HG03159 (cell line): ENCODE measurements around the gene HIVEP1.

Experiments
- ATAC-seq: cut with Tn5 transposase; IDR thresholded peaks from one replicate; pipeline ENCODE4 v1.9.1; 2021; ENCODE audit warnings: mild to moderate bottlenecking, moderate library complexity; ENCODE audit not compliant: unreplicated experiment

The HIVEP1 gene

GRCh38 chr6:12047304-12047703 lies 35.2 kb downstream of the HIVEP1 start:
- no peak for ATAC-seq

DNA sequence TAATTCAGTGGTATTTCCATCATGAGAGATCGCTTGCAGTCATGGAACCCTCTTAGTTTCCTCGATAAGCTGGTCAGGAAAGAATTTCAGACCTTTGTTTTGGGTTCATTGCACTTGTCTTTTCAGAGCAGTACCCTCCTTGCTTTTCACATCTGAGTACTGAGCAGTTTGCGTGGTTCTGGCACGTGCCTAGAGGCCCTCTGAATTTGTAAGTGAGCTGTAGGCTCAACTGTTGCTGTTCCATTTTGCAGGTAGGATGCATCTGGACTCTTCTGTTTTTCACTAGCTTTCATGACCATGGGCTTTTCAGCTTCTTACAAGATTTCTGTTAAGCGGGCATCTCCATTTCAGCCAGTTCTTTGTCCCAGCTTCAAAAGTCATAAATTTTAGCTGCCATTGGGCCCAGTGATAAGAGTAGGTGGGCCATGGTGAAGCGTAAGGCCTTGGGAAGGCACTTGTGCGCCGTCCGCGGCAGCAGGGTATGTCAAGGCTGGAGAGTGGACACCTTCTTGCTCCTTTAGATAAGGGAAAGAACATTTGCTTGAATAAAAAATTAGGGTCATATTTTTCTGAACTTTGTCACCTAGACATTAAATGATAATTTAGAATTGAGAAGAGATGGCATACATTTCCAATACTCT lies 35.8 kb downstream of the HIVEP1 start:
- no peak for ATAC-seq

DNA sequence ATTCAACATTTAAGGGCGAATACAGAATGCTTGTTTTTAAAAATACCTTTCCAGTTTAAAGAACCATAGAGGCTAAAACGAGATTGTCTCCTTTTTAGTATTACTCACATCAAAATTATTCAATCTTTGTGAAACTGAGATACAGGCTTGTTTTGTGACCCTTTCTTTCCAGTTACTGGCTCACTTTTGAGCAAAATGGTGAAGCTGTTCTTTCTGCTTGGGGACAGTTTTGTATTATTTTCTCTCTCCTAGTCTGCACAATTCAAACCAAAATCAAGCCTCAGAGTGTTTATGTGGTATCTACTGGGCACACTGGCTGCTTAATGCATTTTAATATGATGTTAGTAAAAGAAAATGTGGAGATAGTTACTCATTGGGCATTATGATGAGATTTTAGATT lies 36.5 kb downstream of the HIVEP1 start:
- no peak for ATAC-seq

DNA sequence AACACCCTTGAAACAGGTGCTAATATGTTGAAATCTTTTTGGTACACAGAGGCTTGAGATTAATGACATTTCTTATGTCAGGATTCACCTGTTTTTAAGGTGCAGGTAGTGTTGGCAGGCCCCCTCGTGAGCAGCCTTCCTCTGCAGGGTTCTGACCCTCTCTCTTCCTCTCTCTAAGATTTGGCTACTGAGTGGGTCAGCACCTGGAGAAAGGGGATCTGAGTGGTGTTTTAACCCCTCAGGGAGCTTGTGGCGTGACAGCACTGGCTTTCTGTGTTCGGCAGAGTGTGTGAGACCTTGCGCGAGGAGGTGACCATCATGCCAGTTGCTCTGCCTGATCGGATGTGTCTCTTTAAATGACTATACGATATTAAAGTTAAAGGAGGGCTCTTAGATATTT lies 37.1 kb downstream of the HIVEP1 start:
- peak; percentile 41 for ATAC-seq

DNA sequence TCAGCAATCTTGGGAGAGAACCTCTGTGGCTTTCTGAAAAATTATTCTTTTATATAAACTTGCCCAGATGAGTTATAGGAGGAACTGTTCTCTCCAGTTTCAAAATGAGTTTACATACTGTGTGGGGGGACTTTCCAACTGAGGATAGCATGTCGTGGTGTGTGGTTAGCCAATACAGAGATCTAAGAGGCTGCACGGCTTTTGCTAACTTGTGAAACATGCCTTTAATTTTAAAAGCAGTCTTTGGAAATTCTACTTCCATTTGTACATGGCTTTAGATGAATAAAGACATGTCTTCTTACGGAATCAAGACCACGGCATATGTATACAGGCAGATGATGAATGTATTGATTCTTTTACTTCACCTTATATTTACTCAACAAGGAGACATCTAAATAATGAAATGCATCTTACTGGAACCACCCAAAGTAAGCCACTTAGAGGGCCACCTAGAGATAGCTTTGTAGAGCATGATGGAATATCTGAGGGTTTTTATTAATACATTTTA lies 39.8 kb downstream of the HIVEP1 start:
- ATAC-seq: peak; percentile 79

DNA sequence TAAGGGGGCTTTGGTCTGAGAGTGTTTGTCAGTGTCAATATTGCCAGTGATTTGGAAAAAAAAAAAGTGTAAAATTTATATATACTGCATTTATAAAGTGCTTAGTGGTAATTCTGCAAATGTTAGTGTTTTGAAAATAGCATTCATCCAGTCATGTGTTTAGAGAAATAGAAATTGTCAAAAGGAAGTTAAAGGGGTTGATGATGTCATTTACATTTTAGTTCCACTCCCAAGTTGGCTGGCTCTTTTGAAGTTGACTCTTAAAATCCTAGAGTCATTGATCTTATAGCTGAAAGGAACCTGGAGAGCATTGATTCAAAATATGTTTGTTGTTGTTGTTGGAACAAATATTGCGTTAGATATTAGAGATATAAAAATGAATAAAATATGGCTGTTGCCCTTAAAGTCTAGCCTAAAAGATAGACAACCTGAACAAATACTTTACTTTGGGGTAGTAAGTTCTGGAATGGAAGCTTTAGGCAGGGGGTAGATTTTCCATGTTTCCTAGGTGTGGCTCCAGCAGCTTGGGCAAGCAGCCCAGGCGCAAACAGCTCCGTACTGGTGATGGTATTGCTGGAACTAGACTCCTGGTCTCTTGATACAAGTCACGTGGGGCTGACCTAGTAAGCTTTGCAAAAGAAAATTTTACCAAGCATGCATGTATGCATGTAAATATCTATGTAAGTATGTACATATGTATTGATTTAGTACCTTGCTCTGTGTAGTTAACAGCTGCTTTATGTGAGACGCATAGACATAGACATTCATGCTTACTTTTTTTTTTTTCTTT lies 46.3 kb downstream of the HIVEP1 start:
- no peak for ATAC-seq

DNA sequence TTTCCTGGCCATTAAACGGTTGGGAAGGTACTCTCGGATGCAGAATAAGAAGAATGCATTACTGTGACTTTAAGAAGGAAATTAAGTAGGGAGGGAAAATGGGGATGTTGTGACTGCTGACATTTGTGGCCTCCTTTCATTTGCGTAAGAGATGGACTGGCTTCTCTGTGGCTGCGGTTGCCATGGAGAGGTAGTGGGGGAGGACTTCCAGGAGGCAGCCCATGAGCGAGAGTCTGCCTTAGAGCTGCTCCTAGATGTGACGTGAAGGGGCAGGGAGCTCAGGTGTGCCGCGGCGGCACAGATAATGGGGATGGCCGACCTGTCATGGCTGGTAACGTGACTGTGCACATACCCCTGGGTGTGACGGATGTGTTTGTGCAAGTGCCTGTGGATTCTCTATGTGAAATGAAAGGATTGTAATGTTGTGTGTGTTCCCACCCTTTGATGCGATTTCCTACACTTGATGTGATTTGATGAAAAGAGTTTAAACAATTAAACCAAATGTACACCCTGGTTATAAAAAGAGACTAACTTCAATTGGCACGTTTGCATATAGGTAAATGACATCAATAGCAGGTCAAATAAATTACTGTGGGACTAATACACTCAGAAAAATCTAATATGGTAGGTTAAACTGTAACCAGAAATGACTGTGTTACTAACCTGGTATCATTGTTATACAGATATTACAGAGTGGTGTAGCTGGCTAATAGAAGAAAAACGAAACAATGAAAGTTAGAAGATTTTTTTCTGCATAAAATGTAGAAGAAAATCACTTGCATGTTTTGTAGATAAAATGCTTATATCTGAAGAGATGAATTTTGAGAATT lies 48.9 kb downstream of the HIVEP1 start:
- ATAC-seq: peak; percentile 80

DNA sequence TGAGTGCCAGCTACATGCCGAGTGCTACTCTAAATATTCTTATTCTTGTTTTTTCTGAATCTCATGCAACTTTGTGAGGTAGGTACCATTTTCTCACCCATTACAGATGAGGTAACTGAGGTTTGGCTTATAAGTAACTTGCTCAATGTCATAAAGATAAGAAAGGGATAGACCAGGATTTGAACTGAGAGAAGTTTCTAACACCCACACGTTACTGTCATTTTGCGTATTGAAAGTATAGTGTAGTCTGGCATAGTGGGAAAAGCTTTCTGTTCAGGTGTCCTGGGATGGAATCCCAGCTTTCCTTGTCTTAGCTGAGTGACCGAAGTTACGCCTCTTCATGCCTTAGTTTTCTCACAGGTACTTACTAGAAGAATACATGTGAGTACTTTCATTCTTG lies 50.5 kb downstream of the HIVEP1 start:
- ATAC-seq: no peak

- no peak for ATAC-seq
Measured at GRCh38 chr6:12064131-12064530, 52.0 kb downstream of the HIVEP1 start.

GRCh38 chr6:12064538-12065071 lies 52.5 kb downstream of the HIVEP1 start:
- ATAC-seq: no peak

GRCh38 chr6:12065321-12066140 lies 53.4 kb downstream of the HIVEP1 start:
- peak; percentile 48 for ATAC-seq

GRCh38 chr6:12066297-12066696 lies 54.2 kb downstream of the HIVEP1 start:
- no peak for ATAC-seq

GRCh38 chr6:12068899-12069557 lies 56.9 kb downstream of the HIVEP1 start:
- ATAC-seq: no peak

GRCh38 chr6:12069891-12070529 lies 57.9 kb downstream of the HIVEP1 start:
- no peak for ATAC-seq

DNA sequence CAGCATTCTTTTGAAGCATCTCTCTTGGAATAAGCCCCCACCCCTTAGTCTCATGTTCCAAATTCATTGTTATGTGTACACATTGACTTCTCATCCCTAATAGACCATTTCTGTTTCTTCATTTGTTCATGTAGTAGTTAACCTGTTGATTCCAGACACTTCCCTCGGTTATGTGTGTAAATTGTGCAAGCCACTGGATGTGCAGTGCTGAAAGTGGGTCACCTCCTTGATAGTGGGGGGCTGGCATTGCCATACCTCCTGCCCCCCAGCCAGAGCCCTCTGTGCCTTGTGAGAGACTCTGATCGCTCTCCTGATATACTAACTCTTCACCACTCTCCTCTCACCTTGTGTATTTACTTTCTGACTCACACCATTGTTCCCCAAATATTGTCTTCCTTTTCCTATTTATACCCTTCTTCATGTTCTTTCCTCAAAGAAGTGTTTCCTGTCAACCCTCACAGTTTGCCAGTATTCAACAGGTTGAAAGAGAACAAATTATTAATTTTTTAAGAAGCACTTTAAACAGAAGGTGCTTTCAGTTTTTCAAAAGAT lies 59.0 kb downstream of the HIVEP1 start:
- no peak for ATAC-seq

- no peak for ATAC-seq
Measured at GRCh38 chr6:12075067-12075563, 63.0 kb downstream of the HIVEP1 start.

DNA sequence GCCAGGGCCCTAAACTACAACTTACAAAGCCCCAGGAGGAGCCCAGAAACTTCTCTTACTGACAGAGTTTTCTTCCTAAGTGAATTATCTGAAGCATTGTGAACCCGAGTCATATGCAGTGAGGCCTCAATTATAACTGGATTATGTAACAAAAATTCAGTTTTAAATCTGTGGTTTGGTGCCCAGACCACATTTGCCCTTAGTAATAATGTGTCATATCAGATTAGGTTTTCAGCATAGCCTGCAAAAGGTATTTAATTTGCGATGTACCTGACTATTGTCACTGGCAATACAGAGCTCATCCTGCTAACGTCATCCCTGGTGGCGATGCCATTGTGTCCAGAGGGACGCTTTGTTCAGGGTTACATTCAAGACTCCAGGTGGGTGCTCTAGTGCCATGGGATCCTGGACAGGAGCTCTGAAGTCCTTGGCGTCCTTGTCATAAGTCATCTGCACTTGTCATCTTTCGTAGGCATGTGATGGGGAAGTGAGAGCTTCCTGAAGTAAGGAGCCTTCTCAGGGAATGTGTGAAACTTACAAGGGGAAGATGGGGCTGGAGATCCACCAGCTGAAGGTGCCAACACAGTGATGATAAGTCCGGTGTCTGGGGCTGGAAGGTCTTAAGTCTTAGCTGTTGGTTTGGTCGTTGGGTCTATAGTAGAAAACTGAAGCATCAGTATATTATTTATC lies 65.1 kb downstream of the HIVEP1 start:
- ATAC-seq: no peak

DNA sequence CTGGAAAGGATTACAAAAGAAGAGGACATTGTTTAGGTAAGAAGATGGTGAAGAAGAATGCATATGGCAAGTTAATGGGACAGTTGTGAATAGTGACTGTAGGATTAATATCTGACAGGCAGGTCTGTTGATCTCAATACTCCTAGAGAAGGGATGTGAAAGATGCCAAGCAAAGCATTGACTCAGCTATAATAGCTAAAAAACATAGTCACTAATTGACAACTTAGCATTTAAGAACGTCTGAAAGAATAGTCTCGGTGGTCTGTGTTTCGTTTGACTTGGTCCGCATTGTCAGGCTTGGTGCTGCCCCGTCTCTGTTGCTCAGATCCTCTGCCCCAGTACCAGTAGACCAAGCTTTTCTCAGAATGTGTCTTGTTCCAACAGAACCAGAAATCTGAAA lies 65.9 kb downstream of the HIVEP1 start:
- no peak for ATAC-seq
